Jurkat, Clone E6-1 (cell line): Measurements from ENCODE around the gene CFAP157.

Experiments
- DNase-seq: peaks from one replicate; pipeline ENCODE4 v3.0.0-alpha.2; 2011; ENCODE audit warnings: low read depth, low spot score
- H3K4me3 ChIP-seq: 2 replicates; pipeline ENCODE4 v1.5.1; 2011; ENCODE audit warnings: mild to moderate bottlenecking, low read length, control low read depth, moderate library complexity

CFAP157 gene

GRCh38 chr9:127730262-127730661, 23.5 kb downstream of the CFAP157 start:
- no peak for DNase-seq
- no peak overlapping the region for H3K4me3 ChIP-seq

- no peak for DNase-seq
- no peak overlapping the region for H3K4me3 ChIP-seq
These were observed 24.1 kb downstream of the CFAP157 start for GRCh38 chr9:127730799-127731410.

- no peak overlapping the region for H3K4me3 ChIP-seq
- no peak for DNase-seq
These were observed 25.1 kb downstream of the CFAP157 start for GRCh38 chr9:127731938-127732337.

GRCh38 chr9:127732444-127732843, 25.7 kb downstream of the CFAP157 start:
- no peak overlapping the region for H3K4me3 ChIP-seq
- DNase-seq: no peak

GRCh38 chr9:127733614-127734013, 26.8 kb downstream of the CFAP157 start:
- DNase-seq: no peak
- H3K4me3 ChIP-seq: no peak overlapping the region

- peak overlapping the region; percentile 70 for H3K4me3 ChIP-seq
These were observed 27.5 kb downstream of the CFAP157 start for GRCh38 chr9:127734247-127734746.

GRCh38 chr9:127734747-127735529, 28.1 kb downstream of the CFAP157 start, which contains the start of gene TOR2A:
Gene TOR2A, minus strand, starts transcription at chr9:127735294. Its CDS starts 24 bp downstream, at chr9:127735270.
- DNase-seq: peak; percentile 95
- H3K4me3 ChIP-seq: peak within 1 kb of the TSS; percentile 70

More at GRCh38 chr9:127734247-127734746, 27.5 kb downstream of the CFAP157 start:
- no peak for DNase-seq

GRCh38 chr9:127735530-127736185, 28.9 kb downstream of the CFAP157 start:
- peak overlapping the region; percentile 41 for H3K4me3 ChIP-seq
- no peak for DNase-seq

- H3K4me3 ChIP-seq: no peak overlapping the region
- no peak for DNase-seq
These were observed 31.9 kb downstream of the CFAP157 start for GRCh38 chr9:127738666-127739065.

GRCh38 chr9:127739614-127740330, 33.0 kb downstream of the CFAP157 start:
- H3K4me3 ChIP-seq: no peak overlapping the region
- DNase-seq: no peak

- DNase-seq: no peak
- H3K4me3 ChIP-seq: no peak overlapping the region
These were observed 35.1 kb downstream of the CFAP157 start for GRCh38 chr9:127741831-127742434.

GRCh38 chr9:127742435-127743088, 35.8 kb downstream of the CFAP157 start:
- no peak overlapping the region for H3K4me3 ChIP-seq
- DNase-seq: no peak

GRCh38 chr9:127744398-127745110, 37.8 kb downstream of the CFAP157 start:
- H3K4me3 ChIP-seq: no peak overlapping the region

GRCh38 chr9:127746959-127747569, 40.3 kb downstream of the CFAP157 start:
- H3K4me3 ChIP-seq: 0 out of 2 replicates have a peak overlapping the region, but pooled peaks have one; percentile 5
- peak; percentile 79 for DNase-seq

More at GRCh38 chr9:127744398-127745110, 37.8 kb downstream of the CFAP157 start:
- no peak for DNase-seq

- no peak for DNase-seq
- no peak overlapping the region for H3K4me3 ChIP-seq
These were observed 42.5 kb downstream of the CFAP157 start for GRCh38 chr9:127749090-127749787.

GRCh38 chr9:127751269-127752054, 44.7 kb downstream of the CFAP157 start:
- H3K4me3 ChIP-seq: no peak overlapping the region
- no peak for DNase-seq
